Tongue (tissue), 2 donors: ENCODE results near the gene KRTAP10-9. TPM values are rescaled to one million over a fixed set of nuclear protein-coding genes. Genes with fewer than 3 reads are reported as not detected.
A peak's percentile ranks its signal among the peaks of the same experiment; 100 is the strongest.
"Not testable (repeated sequence)": the region's sequence is repeated elsewhere in the genome, so short reads cannot be mapped to it uniquely, and the experiment has no call there.

ENCODE experiments used
- DNase-seq: peaks from one replicate; pipeline ENCODE4 v3.0.0-alpha.2; 2015
- total RNA-seq: library from RNA; depleted of rRNA; stranded (reverse); fragments of >200 nt; gene quantifications from one replicate; pipeline ENCODE4 v1.2.3, GENCODE V29; 2014

KRTAP10-9 gene
- not detected for total RNA-seq

- no peak for DNase-seq
Observed at GRCh38 chr21:44626673-44627143, at the start of gene KRTAP10-9. Gene KRTAP10-9, plus strand, starts transcription at chr21:44627093. Its CDS starts 79 bp downstream, at chr21:44627172.

- no peak for DNase-seq
Observed at GRCh38 chr21:44578371-44579055, 48.4 kb upstream of the KRTAP10-9 start.

GRCh38 chr21:44579056-44579832, 47.6 kb upstream of the KRTAP10-9 start:
- DNase-seq, result no peak

- no peak for DNase-seq
Observed at GRCh38 chr21:44579833-44580144, 47.1 kb upstream of the KRTAP10-9 start.

DNA sequence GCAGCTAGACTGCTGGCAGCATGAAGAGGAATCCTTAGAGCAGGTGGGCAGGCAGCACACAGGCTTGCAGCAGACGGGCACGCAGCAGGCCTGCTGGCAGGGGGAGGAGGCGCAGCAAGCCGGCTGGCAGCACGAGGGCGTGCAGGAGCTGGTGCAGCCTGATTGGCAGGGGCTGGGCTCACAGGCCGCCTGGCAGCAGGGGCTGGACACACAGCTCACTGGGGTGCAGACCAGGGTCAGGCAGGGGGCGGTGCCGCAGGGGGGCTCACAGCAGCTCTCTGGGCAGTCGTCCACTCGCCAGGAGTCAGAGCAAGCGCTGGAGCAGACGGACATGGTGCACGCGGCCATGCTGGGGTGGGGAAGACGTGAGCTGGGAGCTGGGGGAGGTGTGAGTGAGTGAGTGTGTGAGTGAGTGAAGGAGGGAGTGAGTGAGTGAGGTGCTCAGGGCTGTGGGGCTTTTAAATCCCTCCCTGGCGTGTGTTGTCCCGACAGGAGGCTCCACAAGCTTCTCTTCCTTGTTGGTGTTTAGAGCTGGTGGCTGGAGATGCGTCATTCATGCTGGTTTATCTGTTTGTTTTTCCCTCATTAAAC, 46.6 kb upstream of the KRTAP10-9 start, which contains the start of gene KRTAP10-5:
TSS of gene KRTAP10-5 (minus strand) at position 374 of the 591 bp plus-strand sequence. CDS start at position 348, 26 bp downstream.
- not testable (repeated sequence) for DNase-seq

DNA sequence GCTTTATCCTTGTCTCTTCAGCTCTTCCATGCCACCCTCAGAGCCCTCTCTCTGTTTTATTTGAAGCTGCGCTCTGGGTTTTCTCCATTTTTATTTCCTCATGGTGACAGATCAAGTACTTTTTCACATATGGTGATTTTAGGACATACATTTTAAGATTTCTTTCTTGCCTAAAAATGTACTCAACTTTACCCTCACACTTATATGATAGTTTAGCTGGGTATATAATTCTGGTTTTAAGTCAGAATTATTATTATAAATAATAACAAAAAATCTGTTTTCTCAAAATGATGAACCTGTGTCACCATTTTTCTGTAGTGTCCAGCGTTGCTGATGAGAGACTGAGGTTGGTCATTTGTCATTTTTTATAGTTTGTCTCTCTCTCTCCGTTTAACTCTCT, 45.7 kb upstream of the KRTAP10-9 start:
- DNase-seq, result no peak

DNA sequence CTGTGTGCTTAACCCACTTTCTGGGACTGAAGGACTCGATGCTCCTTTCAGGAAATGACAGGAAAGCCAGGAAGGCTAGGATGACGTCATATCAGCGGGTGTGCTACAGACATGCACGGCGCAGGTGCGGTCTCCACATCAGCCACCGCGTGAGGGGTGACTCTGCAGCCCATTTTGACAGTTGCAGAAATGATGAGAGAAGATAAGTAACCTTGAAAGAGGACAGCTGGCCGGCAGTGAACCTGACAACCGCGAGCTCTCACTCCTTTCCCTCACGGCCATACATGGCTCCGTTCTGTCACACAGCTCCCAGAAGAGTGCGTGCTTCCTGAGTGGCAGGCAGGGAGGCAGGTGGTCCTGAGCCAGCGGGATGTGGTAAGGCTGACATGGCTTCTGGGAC, 44.8 kb upstream of the KRTAP10-9 start:
- DNase-seq, result no peak

DNA sequence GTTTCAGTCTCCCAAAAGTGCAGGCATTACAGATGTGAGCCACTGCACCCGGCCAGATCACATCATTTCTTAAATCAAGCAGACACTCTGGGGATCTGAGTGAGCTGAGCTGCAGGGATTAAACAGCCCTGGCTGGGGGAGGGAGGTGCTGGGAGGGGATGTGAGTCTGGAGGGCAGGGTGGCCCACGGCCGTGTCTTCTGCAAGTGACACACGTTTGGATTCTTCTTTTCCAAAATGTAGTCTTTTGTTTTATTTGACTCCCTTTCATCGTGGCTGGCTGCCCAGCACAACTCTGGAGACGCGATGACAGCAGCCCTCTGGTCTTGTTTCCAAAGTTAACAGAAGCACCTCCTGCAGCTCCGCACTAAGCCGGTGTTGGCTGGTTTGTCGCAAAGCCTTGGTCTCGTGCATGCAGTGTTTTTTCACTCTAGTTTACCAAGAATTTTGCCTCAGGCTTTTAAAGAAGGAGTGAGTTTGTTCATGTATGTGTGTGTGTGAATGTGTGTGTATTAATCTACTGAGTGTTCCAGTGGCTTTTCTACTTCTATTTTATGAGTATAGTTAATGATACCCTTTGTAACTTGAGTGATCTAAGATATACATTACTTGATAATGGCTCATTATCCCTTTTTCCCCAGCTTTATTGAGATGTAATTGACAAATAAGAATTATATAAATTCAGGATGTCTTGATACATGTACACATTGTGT, 43.6 kb upstream of the KRTAP10-9 start:
- DNase-seq, result peak; percentile 80

DNA sequence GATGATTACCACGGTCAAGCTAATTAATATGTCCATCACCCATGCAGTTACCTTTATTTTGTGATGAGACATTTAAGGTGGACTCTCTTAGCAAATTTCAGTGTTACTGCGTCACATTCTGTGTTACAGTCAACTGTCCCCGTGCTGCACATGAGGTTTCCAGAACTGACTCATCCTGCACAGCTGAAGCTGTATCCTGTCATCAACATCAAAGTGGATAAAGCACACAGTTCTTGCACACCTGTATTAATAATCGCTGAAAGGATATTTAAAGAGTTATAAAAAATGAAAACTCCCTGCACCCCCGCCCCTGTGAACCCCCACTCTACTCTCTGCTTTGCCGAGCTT, 43.1 kb upstream of the KRTAP10-9 start:
- peak; percentile 9 for DNase-seq

GRCh38 chr21:44585892-44586291, 41.0 kb upstream of the KRTAP10-9 start:
- DNase-seq, result no peak

DNA sequence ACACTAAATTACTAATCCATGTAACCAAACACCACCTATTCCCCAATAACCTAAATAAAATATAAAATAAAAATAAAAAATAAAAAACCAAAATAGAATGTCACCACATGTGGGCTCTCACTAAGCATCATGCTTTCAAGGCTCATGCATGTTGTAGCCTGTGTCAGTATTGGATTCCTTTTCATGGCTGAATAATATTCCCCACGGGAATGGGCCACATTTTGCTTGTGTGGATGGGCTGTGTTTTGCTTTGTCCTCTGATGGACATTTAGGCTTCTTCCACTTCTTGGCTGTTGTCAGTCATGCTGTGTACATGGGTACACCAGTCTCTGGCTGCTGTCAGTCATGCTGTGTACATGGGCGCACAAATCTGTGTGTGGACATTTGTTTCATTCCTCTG, 37.8 kb upstream of the KRTAP10-9 start:
- DNase-seq, result no peak

GRCh38 chr21:44589586-44590305, 37.1 kb upstream of the KRTAP10-9 start:
- DNase-seq, result no peak

- DNase-seq, result no peak
Observed at GRCh38 chr21:44590311-44590721, 36.6 kb upstream of the KRTAP10-9 start.

DNA sequence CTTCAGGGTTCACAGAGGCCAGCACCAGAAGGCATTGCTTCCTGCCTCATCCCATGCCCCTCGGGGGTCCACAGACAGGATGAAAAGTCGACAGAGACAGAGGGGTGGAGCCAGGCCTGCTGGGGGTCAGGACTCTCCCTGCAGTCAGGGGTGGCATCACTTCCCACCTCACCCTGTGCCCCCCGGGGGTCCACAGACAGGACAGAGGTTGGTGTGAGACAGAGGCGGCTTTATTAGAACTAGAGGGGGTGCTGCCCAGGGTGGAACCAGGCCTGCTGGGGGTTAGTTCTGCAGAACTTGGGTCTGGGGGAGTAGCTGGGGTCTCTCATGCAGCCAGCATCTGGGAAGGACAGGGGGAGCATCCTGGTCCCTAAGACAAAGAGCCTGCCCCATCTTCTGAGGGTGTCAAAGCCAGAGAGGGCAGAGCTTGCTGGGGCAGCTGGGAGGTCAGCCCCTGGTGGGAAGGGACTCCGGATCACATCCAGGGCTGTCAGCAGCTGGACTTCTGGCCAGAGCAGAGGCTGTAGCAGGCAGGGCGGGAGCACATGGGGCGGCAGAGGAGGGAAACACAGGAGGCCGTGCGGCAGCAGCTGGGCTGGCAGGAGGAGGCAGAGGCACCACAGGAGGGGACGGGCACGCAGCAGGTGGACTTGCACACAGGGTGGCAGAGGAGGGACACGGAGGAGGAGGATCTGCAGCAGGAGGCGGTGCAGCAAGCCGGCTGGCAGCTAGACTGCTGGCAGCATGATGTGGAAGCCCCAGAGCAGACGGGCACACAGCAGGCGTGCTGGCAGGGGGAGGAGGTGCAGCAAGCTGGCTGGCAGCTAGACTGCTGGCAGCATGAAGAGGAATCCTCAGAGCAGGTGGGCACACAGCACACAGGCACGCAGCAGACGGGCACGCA, 35.7 kb upstream of the KRTAP10-9 start:
- peak; percentile 9 for DNase-seq

- DNase-seq, result not testable (repeated sequence)
Observed at GRCh38 chr21:44591801-44592130, 35.1 kb upstream of the KRTAP10-9 start.

DNA sequence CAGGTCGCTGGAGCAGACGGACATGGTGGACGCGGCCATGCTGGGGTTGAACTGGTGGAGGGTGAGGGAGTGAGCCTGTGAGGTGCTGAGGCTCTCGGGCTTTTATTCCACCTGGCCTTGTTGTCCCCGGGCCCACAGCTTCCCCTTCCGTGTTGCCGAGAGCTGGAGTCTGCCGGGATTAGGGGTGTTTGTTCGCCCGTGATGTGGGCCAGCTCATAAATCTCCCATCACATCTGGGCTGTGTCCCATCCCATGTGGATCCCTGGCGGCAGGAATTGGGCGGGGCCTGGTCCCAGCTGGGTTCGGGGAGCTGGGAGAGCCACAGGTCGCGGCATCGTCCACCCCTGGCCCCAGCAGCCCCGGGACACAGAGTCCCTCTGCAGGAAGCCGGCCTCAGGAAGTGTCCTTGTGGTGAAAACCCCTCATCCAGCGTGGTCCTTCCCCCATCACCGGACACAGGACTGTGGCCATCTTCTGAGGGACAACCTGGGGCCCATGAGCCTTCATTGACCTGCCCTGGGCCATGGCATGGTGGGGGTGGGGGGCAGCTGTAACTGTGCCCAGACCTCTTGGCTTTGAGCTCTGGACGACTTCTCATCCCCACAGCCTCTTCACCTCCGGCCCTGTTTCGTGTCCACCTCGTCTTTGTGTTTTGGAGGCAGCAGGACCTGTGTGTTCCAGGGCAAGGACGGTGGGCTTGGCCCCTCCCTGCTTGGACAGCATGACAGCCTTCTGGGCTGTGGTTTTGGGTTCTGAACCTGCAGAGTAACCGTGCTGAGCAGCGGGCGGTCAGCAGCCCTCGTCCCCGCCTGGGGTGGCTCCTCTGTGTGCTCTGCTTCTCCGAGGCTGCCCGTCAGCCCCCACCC, 34.2 kb upstream of the KRTAP10-9 start, which contains the start of gene KRTAP10-6:
TSS of gene KRTAP10-6 (minus strand) at position 60 of the 866 bp plus-strand sequence. CDS start at position 39, 21 bp downstream.
- no peak for DNase-seq

GRCh38 chr21:44593598-44594405, 33.1 kb upstream of the KRTAP10-9 start:
- peak; percentile 27 for DNase-seq

DNA sequence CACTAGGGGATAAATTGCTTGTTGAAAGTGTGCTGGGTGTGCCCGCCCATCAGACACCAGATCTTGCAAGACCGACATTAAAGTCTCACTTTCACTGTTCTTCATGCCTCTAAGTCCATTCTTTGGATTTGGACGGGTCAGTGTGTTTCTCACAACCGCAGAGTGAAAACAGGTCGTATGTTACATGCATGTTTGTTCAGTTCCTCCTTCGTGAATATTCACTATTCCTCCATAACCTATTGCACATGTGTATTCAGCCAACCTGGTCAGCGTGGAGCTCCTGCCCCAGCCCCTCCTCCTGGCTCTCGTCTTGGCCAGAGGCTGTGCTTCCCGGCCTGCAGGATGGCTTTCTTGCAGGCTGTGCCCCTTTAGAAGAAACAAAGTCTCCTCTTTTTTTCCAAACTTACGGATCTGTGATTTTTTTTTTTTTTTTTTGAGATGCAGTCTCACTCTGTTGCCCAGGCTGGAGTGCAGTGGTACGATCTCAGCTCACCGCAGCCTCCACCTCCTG, 32.4 kb upstream of the KRTAP10-9 start:
- no peak for DNase-seq

GRCh38 chr21:44595524-44595923, 31.4 kb upstream of the KRTAP10-9 start:
- no peak for DNase-seq
